ENCODE data around the gene ARSB. TPM values are rescaled to one million over a fixed set of nuclear protein-coding genes. Genes with fewer than 3 reads are reported as not detected.

Gene ARSB
- total RNA-seq, 1 donor from 2014 or later = 23.5 TPM

DNA sequence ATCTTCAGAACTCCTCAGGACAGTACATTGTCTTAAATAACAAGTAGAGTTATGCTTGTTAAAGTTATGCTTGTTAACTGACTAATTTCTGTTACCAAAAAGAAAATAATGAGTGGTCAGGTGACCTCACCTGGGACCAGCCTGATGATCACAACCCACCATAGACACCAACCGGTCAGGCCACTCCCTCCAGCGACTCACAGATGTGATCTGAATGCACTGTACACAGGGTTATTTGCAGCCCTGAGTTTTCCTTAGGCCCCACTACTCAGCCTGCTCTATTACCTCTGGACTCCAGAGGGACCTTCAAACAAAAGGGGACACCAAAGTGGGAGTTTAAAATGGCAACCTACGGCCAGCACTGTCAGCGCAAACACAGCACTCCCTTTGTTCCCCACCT lies 55.3 kb downstream of the ARSB start:
- Mint-ChIP-seq H3K4me1 (ENCODE audit: low read depth, unreplicated experiment) (no peaks in the 10 kb centered on the region), H3K27me3 (ENCODE audit: unreplicated experiment) (no peaks in the 10 kb centered on the region), H3K27ac (ENCODE audit: unreplicated experiment) (no peak overlapping the region), H3K4me3 (ENCODE audit: unreplicated experiment) (no peak overlapping the region), H3K9me3 (ENCODE audit: unreplicated experiment) (peaks cover 3% of the 10 kb centered on the region), H3K36me3 (ENCODE audit: unreplicated experiment) (no peaks in the 10 kb centered on the region)
- TF ChIP-seq, protein P1, sequence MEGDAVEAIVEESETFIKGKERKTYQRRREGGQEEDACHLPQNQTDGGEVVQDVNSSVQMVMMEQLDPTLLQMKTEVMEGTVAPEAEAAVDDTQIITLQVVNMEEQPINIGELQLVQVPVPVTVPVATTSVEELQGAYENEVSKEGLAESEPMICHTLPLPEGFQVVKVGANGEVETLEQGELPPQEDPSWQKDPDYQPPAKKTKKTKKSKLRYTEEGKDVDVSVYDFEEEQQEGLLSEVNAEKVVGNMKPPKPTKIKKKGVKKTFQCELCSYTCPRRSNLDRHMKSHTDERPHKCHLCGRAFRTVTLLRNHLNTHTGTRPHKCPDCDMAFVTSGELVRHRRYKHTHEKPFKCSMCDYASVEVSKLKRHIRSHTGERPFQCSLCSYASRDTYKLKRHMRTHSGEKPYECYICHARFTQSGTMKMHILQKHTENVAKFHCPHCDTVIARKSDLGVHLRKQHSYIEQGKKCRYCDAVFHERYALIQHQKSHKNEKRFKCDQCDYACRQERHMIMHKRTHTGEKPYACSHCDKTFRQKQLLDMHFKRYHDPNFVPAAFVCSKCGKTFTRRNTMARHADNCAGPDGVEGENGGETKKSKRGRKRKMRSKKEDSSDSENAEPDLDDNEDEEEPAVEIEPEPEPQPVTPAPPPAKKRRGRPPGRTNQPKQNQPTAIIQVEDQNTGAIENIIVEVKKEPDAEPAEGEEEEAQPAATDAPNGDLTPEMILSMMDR (IDR thresholded peaks at IDR 0.05; ENCODE audit: partially characterized antibody, unreplicated experiment) = no peak
- no peak for DNase-seq

DNA sequence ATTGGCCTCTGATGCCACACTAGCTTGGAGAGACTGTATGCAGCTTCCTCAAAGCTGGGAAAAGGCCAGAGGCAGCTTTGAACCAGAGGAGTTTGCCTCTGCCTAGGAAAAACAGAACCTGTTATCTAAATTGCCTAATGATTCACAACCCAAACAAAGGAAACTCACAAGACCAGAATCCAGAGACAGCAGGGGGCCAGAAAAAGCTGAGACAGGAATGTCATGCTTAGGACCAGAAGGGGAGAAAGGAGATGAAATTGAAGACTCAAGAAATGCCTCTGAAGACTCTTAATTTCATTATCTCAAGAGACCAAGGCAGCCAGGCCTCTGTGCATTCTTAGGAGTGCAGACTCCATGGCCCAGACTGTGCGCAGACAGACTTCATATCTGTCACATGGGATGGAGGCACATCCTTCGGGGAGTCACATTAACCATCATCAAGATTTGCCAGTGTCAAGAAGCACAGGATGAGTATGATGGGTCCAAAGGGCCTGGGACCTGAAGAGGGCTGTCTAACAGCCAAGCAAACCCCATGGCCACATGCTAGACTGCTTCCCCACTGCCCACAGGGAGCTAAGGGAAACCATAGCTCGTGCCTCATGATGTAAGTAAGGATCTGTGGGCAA lies 57.3 kb downstream of the ARSB start:
- H3K27ac Mint-ChIP-seq (ENCODE audit: unreplicated experiment) = no peak overlapping the region
- peaks cover 3% of the 10 kb centered on the region for H3K9me3 Mint-ChIP-seq (ENCODE audit: unreplicated experiment)
- H3K36me3 Mint-ChIP-seq (ENCODE audit: unreplicated experiment) = no peaks in the 10 kb centered on the region
- no peak for DNase-seq
- no peak overlapping the region for H3K4me3 Mint-ChIP-seq (ENCODE audit: unreplicated experiment)
- no peaks in the 10 kb centered on the region for H3K4me1 Mint-ChIP-seq (ENCODE audit: low read depth, unreplicated experiment)
- H3K27me3 Mint-ChIP-seq (ENCODE audit: unreplicated experiment) = no peaks in the 10 kb centered on the region
- TF ChIP-seq, protein P1 (IDR thresholded peaks at IDR 0.05; ENCODE audit: partially characterized antibody, unreplicated experiment) = no peak

DNA sequence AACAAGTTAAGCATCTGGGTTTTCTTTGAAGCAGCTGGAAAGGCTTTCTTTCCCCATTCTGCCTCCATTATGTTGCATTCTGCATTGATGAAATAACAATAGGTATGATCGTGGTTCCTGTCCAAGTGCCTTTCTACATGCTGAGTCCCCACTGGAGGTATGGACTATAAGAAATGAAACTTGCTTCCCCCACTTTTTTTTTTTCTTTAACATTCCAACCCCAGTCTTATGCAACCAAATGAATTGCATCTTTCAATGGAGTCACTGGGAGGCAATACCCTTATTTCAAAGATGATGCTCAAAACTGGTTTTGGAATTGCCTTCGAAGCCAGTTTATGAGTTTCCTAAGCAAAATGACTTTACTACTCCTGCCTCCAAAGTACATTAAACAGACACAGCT lies 58.9 kb downstream of the ARSB start:
- H3K27ac Mint-ChIP-seq (ENCODE audit: unreplicated experiment) = no peak overlapping the region
- no peak overlapping the region for H3K4me3 Mint-ChIP-seq (ENCODE audit: unreplicated experiment)
- TF ChIP-seq, protein P1 (IDR thresholded peaks at IDR 0.05; ENCODE audit: partially characterized antibody, unreplicated experiment) = no peak
- H3K4me1 Mint-ChIP-seq (ENCODE audit: low read depth, unreplicated experiment) = no peaks in the 10 kb centered on the region
- DNase-seq = no peak
- H3K36me3 Mint-ChIP-seq (ENCODE audit: unreplicated experiment) = no peaks in the 10 kb centered on the region
- H3K27me3 Mint-ChIP-seq (ENCODE audit: unreplicated experiment) = no peaks in the 10 kb centered on the region
- H3K9me3 Mint-ChIP-seq (ENCODE audit: unreplicated experiment) = peaks cover 1% of the 10 kb centered on the region

DNA sequence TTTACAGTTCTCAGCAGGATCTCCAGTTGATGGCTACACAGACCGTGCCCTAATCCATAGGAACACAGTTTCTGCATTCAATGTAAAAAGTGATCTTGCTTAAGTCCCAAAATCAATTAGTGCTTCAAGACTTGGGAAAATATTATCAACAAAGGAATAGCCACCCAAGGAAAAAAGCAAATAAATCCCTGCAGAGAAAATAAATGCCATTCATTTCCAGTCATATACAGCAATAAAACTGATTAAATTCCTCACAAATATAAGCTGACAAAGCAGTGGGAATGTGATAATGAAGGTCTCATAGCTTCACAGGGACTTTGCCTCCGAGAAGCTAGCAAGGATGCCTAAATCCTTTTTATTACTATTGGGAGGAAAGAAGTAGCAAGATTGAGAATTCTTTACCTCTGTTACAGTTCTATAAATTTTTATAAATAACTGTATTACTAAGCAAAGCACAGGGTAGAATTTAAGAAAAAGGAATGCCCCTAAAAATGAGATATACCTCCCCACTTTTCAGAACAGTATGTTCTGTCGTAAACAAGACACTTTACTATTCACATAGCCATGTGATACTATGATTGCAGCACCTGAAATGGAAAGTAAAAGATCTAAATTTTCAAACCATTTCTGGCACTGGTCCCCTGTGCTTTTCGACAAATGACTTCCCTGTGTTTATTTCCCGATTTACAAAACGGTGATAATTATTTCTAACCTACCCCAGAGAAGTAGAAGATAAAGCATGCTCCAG lies 59.8 kb downstream of the ARSB start:
- no peak overlapping the region for H3K27ac Mint-ChIP-seq (ENCODE audit: unreplicated experiment)
- peaks cover 3% of the 10 kb centered on the region for H3K27me3 Mint-ChIP-seq (ENCODE audit: unreplicated experiment)
- no peak for DNase-seq
- no peaks in the 10 kb centered on the region for H3K36me3 Mint-ChIP-seq (ENCODE audit: unreplicated experiment)
- TF ChIP-seq, protein P1 (IDR thresholded peaks at IDR 0.05; ENCODE audit: partially characterized antibody, unreplicated experiment) = no peak
- no peak overlapping the region for H3K4me3 Mint-ChIP-seq (ENCODE audit: unreplicated experiment)
- H3K9me3 Mint-ChIP-seq (ENCODE audit: unreplicated experiment) = peaks cover 1% of the 10 kb centered on the region
- H3K4me1 Mint-ChIP-seq (ENCODE audit: low read depth, unreplicated experiment) = no peaks in the 10 kb centered on the region

DNA sequence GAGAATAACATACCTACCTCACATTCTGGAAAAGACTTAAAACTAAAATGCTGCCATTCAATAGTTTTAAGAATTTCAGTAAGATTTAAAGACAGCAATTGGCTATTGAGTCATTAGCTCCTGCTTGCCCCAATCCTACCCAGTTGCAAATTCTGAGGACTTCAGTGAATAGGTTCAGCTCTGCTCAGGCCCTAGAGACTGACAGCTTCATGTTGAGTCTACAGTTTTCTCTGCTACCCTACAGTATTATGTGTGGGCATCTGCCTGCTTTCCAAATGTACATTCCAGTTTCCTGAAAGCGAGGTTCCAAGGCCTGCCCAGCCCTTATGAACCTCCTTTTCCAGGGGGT lies 61.5 kb downstream of the ARSB start:
- H3K27ac Mint-ChIP-seq (ENCODE audit: unreplicated experiment) = no peak overlapping the region
- no peak for DNase-seq
- H3K9me3 Mint-ChIP-seq (ENCODE audit: unreplicated experiment) = peaks cover 1% of the 10 kb centered on the region
- H3K36me3 Mint-ChIP-seq (ENCODE audit: unreplicated experiment) = no peaks in the 10 kb centered on the region
- no peak overlapping the region for H3K4me3 Mint-ChIP-seq (ENCODE audit: unreplicated experiment)
- TF ChIP-seq, protein P1 (IDR thresholded peaks at IDR 0.05; ENCODE audit: partially characterized antibody, unreplicated experiment) = no peak
- H3K4me1 Mint-ChIP-seq (ENCODE audit: low read depth, unreplicated experiment) = peaks cover 1% of the 10 kb centered on the region
- H3K27me3 Mint-ChIP-seq (ENCODE audit: unreplicated experiment) = peaks cover 3% of the 10 kb centered on the region
